Measurements from ENCODE around the gene NOD2.

DNA sequence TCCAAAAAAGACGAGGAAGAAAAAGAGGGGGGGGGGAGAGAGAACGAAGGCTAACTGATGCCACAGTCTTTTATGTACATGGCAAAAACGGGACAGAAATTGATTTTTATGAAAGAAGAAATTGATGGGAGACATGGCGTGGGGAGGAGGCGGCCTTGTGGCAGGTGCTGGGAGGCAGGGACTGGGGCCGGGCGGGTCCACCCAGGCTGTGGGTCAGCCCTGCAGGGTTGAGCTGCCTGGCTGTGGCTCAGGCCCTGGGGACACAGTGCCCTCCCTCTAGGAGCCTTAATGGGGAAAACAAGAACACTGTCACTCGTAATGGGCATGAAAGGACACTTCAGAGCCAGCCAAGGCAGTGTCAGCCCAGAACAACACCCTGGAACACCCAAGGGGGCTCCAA, 47.1 kb upstream of the NOD2 start:
- no peak for TF ChIP-seq CTCF (conservative IDR thresholded peaks at IDR 0.05)
- TF ChIP-seq EZH2 (IDR thresholded peaks at IDR 0.05; ENCODE audit: low read depth), result no peak
